Mucosa of descending colon (tissue), 3 donors: ENCODE data around the gene NBAS. TPM values are rescaled to one million over a fixed set of nuclear protein-coding genes. Genes with fewer than 3 reads are reported as not detected.

Experiments
- ATAC-seq: fragments of 200-7000 bp; cut with Tn5 transposase; one replicate; pipeline ENCODE4 v1.9.1; 2020; ENCODE audit warnings: mild to moderate bottlenecking, moderate library complexity
- DNase-seq, 3 donors: peaks; one replicate each; pipeline ENCODE4 v3.0.0-alpha.2; 2020
- H3K36me3 ChIP-seq: fragments of 200-600 bp; one replicate; pipeline ENCODE4 v1.8.0; 2021; ENCODE audit warnings: low read depth, mild to moderate bottlenecking
- H3K4me1 ChIP-seq: fragments of 200-600 bp; one replicate; pipeline ENCODE4 v1.8.0; 2021; ENCODE audit warnings: low read depth, mild to moderate bottlenecking
- H3K4me3 ChIP-seq: fragments of 200-600 bp; one replicate; pipeline ENCODE4 v1.8.0; 2021; ENCODE audit warnings: mild to moderate bottlenecking
- H3K9me3 ChIP-seq: fragments of 200-600 bp; one replicate; pipeline ENCODE4 v1.8.0; 2021; ENCODE audit warnings: mild to moderate bottlenecking
- CTCF ChIP-seq: fragments of 200-600 bp; IDR thresholded peaks from one replicate; pipeline ENCODE4 v1.8.0; 2022; ENCODE audit warnings: antibody characterized with exemption, mild to moderate bottlenecking
- intact Hi-C, 2 donors: fragments of 100-400 bp; cut with DNase I in 1 of 2; cut with micrococcal nuclease in 1 of 2; formaldehyde crosslinking; loops; one replicate each; pipeline versions ENCODE4 v1.11.0 to v1.11.1; 2022; cut with DNase I, micrococcal nuclease
- total RNA-seq, 3 donors: library from RNA; stranded (reverse); fragmentation: NEBNext Ultra II Directional in 2 of 3; extraction: Animal tissue kit (Norgen Biotek cat#: 25700) in 2 of 3; gene quantifications; one replicate each; pipeline versions ENCODE4 v1.2.1 to v1.2.4, GENCODE V29; 2021 to 2023
- donor health status: DM: no; HTN: no; CAD: no; lungs with moderate emphysema.
- donor health status: DM: no; HTN: no; CAD: no.
- donor health status: DM: no; HTN: yes; CAD: no.

NBAS gene
- total RNA-seq, 3 donors from 2014 or later, result 25.8 to 50.2 (median 32.8) TPM

GRCh38 chr2:15293262-15293937 lies 267.7 kb downstream of the NBAS start:
- ATAC-seq, result no peak
- H3K36me3 ChIP-seq, result no peaks in the 10 kb centered on the region
- intact Hi-C loops, result no loop called here

GRCh38 chr2:15287447-15288184 lies 273.5 kb downstream of the NBAS start:
- H3K36me3 ChIP-seq, result no peaks in the 10 kb centered on the region
- TF ChIP-seq CTCF, result no peak
- intact Hi-C loops, result no loop called here
- ATAC-seq (no peak), DNase-seq (no peak)
- H3K9me3 ChIP-seq, result no peaks in the 10 kb centered on the region
- H3K4me1 ChIP-seq, result no peaks in the 10 kb centered on the region
- H3K4me3 ChIP-seq, result no peak overlapping the region

More at GRCh38 chr2:15293262-15293937, 267.7 kb downstream of the NBAS start:
- no peak for TF ChIP-seq CTCF
- DNase-seq, result no peak
- no peaks in the 10 kb centered on the region for H3K9me3 ChIP-seq
- H3K4me3 ChIP-seq, result no peak overlapping the region
- H3K4me1 ChIP-seq, result no peaks in the 10 kb centered on the region

GRCh38 chr2:15284614-15285013 lies 276.5 kb downstream of the NBAS start:
- TF ChIP-seq CTCF, result no peak
- no peaks in the 10 kb centered on the region for H3K4me1 ChIP-seq
- no peak overlapping the region for H3K4me3 ChIP-seq
- intact Hi-C loops, result no loop called here
- H3K9me3 ChIP-seq, result no peaks in the 10 kb centered on the region
- DNase-seq (no peak), ATAC-seq (no peak)
- H3K36me3 ChIP-seq, result no peaks in the 10 kb centered on the region

- Histone ChIP-seq H3K4me3 (no peak overlapping the region), H3K4me1 (no peaks in the 10 kb centered on the region), H3K36me3 (no peaks in the 10 kb centered on the region), H3K9me3 (no peaks in the 10 kb centered on the region)
- ATAC-seq (no peak), DNase-seq (no peak)
- TF ChIP-seq CTCF, result no peak
- intact Hi-C loops, result no loop called here
These were observed 279.5 kb downstream of the NBAS start for GRCh38 chr2:15281681-15282080.

GRCh38 chr2:15279201-15279876 lies 281.8 kb downstream of the NBAS start:
- no peak for TF ChIP-seq CTCF
- intact Hi-C loops, result no loop called here
- DNase-seq, result no peak

More at GRCh38 chr2:15279201-15279876, 281.8 kb downstream of the NBAS start:
- Histone ChIP-seq H3K4me3 (no peak overlapping the region), H3K36me3 (peaks cover 5% of the 10 kb centered on the region), H3K4me1 (no peaks in the 10 kb centered on the region), H3K9me3 (no peaks in the 10 kb centered on the region)
- ATAC-seq, result no peak
